COLO668 (cell line): ENCODE measurements around the gene LRCH1.

ENCODE experiments used
- DNase-seq: peaks from one replicate; lab custom pipeline; 2025; ENCODE audit not compliant: unreplicated experiment; lab: John Stamatoyannopoulos, UW

Gene LRCH1

GRCh38 chr13:46687810-46688209 is 134.8 kb downstream of the LRCH1 start:
- peak; percentile 77 for DNase-seq

- no peak for DNase-seq
Measured at GRCh38 chr13:46688306-46688705, 135.3 kb downstream of the LRCH1 start.

GRCh38 chr13:46698014-46698413 is 145.0 kb downstream of the LRCH1 start:
- DNase-seq = no peak

GRCh38 chr13:46698910-46699460 is 146.0 kb downstream of the LRCH1 start:
- peak; percentile 33 for DNase-seq

GRCh38 chr13:46712524-46712923 is 159.6 kb downstream of the LRCH1 start:
- no peak for DNase-seq

- DNase-seq = no peak
Measured at GRCh38 chr13:46715363-46715762, 162.4 kb downstream of the LRCH1 start.

GRCh38 chr13:46716821-46717220 is 163.9 kb downstream of the LRCH1 start:
- DNase-seq = no peak

GRCh38 chr13:46717275-46717674 is 164.3 kb downstream of the LRCH1 start:
- no peak for DNase-seq

GRCh38 chr13:46717856-46718255 is 164.9 kb downstream of the LRCH1 start:
- DNase-seq = no peak

GRCh38 chr13:46720189-46720588 is 167.2 kb downstream of the LRCH1 start:
- no peak for DNase-seq

- peak; percentile 57 for DNase-seq
Measured at GRCh38 chr13:46721054-46721453, 168.1 kb downstream of the LRCH1 start.

GRCh38 chr13:46726347-46726746 is 173.4 kb downstream of the LRCH1 start:
- no peak for DNase-seq

GRCh38 chr13:46728777-46729176 is 175.8 kb downstream of the LRCH1 start:
- DNase-seq = no peak

GRCh38 chr13:46731535-46731934 is 178.6 kb downstream of the LRCH1 start:
- no peak for DNase-seq

- no peak for DNase-seq
Measured at GRCh38 chr13:46735425-46735824, 182.5 kb downstream of the LRCH1 start.

- no peak for DNase-seq
Measured at GRCh38 chr13:46736541-46737310, 183.8 kb downstream of the LRCH1 start.

GRCh38 chr13:46738055-46738454 is 185.1 kb downstream of the LRCH1 start:
- no peak for DNase-seq

- DNase-seq = no peak
Measured at GRCh38 chr13:46738766-46739165, 185.8 kb downstream of the LRCH1 start.

- DNase-seq = no peak
Measured at GRCh38 chr13:46739447-46740098, 186.6 kb downstream of the LRCH1 start.

GRCh38 chr13:46743191-46743590 is 190.2 kb downstream of the LRCH1 start:
- no peak for DNase-seq

GRCh38 chr13:46745062-46745461 is 192.1 kb downstream of the LRCH1 start:
- no peak for DNase-seq

- no peak for DNase-seq
Measured at GRCh38 chr13:46745706-46746105, 192.7 kb downstream of the LRCH1 start.
